GM12801 (cell line): ENCODE data around the gene OR13C3.

Experiments
- CTCF ChIP-seq: IDR thresholded peaks from one replicate; pipeline ENCODE4 v1.5.1; 2011; ENCODE audit warnings: control low read depth; ENCODE audit not compliant: insufficient read length; ENCODE audit errors: extremely low read depth

The OR13C3 gene

GRCh38 chr9:104506565-104506964, 30.1 kb downstream of the OR13C3 start:
- no peak for TF ChIP-seq CTCF

GRCh38 chr9:104503963-104504362, 32.7 kb downstream of the OR13C3 start, which contains the start of gene OR13F1:
TSS of gene OR13F1 (plus strand) at chr9:104504263. CDS start at chr9:104504263, 0 bp downstream.
- TF ChIP-seq CTCF = no peak

- TF ChIP-seq CTCF = no peak
These were observed 33.2 kb downstream of the OR13C3 start for GRCh38 chr9:104503440-104503839.

- no peak for TF ChIP-seq CTCF
These were observed 41.8 kb downstream of the OR13C3 start for GRCh38 chr9:104494808-104495207.
